Central memory CD4-positive, alpha-beta T cell (primary cell): ENCODE results near the gene TEX12.
"Not testable (repeated sequence)": the region's sequence is repeated elsewhere in the genome, so short reads cannot be mapped to it uniquely, and the experiment has no call there.

Source experiments
- DNase-seq: peaks from one replicate; pipeline ENCODE4 v3.0.0; 2022
- total RNA-seq, 3 experiments: gene quantifications; one replicate each; lab custom pipeline; 2026; lab: John Stamatoyannopoulos, UW

TEX12 gene
- total RNA-seq: 0 to 0.11 (median 0.05) reads per million in 3 experiments

GRCh38 chr11:112167145-112167544 lies at the start of gene TEX12:
Gene TEX12, plus strand, starts transcription at chr11:112167372. Its CDS starts 1,897 bp downstream, at chr11:112169269.
- no peak for DNase-seq

GRCh38 chr11:112118176-112118575 lies 49.0 kb upstream of the TEX12 start:
- DNase-seq: no peak

GRCh38 chr11:112121981-112122615 lies 45.1 kb upstream of the TEX12 start:
- no peak for DNase-seq

- DNase-seq: no peak
Observed at GRCh38 chr11:112123129-112123528, 44.0 kb upstream of the TEX12 start.

GRCh38 chr11:112127056-112127455 lies 40.1 kb upstream of the TEX12 start:
- no peak for DNase-seq

GRCh38 chr11:112128483-112129121 lies 38.6 kb upstream of the TEX12 start:
- no peak for DNase-seq

GRCh38 chr11:112129656-112130055 lies 37.5 kb upstream of the TEX12 start:
- DNase-seq: no peak

- DNase-seq: no peak
Observed at GRCh38 chr11:112132737-112133136, 34.4 kb upstream of the TEX12 start.

- no peak for DNase-seq
Observed at GRCh38 chr11:112134473-112134872, 32.7 kb upstream of the TEX12 start.

GRCh38 chr11:112143597-112143996 lies 23.6 kb upstream of the TEX12 start:
- no peak for DNase-seq

GRCh38 chr11:112150517-112150916 lies 16.7 kb upstream of the TEX12 start:
- no peak for DNase-seq

GRCh38 chr11:112156153-112156955 lies 10.8 kb upstream of the TEX12 start:
- DNase-seq: no peak

GRCh38 chr11:112156956-112157766 lies 10.0 kb upstream of the TEX12 start:
- DNase-seq: no peak

- DNase-seq: no peak
Observed at GRCh38 chr11:112159098-112160065, 7.8 kb upstream of the TEX12 start.

GRCh38 chr11:112160091-112160848 lies 6.9 kb upstream of the TEX12 start:
- no peak for DNase-seq

- no peak for DNase-seq
Observed at GRCh38 chr11:112161012-112161411, 6.2 kb upstream of the TEX12 start.

GRCh38 chr11:112162200-112162599 lies 5.0 kb upstream of the TEX12 start:
- DNase-seq: not testable (repeated sequence)

GRCh38 chr11:112162761-112163546 lies 4.2 kb upstream of the TEX12 start:
- DNase-seq: no peak

- DNase-seq: no peak
Observed at GRCh38 chr11:112163875-112164685, 3.1 kb upstream of the TEX12 start, which contains the start of gene IL18. Gene IL18, minus strand, starts transcription at chr11:112164094. Its CDS starts 9,041 bp downstream, at chr11:112155053.
